ENCODE data around the gene TFRC. TPM values are rescaled to one million over a fixed set of nuclear protein-coding genes. Genes with fewer than 3 reads are reported as not detected.
"Not testable (repeated sequence)": the region's sequence is repeated elsewhere in the genome, so short reads cannot be mapped to it uniquely, and the experiment has no call there.

The TFRC gene
- total RNA-seq, 1 experiment from 2014 or later = 261 TPM

GRCh38 chr3:196108075-196108743, 26.3 kb upstream of the TFRC start:
- intact Hi-C loops (cut with micrococcal nuclease) = no loop called here
- Histone ChIP-seq H2AFZ (ENCODE audit: low read depth, low read length, poor library complexity, severe bottlenecking) (no peak overlapping the region), H3K27me3 (ENCODE audit: insufficient read depth, low read length) (no peaks in the 10 kb centered on the region), H4K20me1 (ENCODE audit: insufficient read depth) (no peaks in the 10 kb centered on the region), H3K27ac (ENCODE audit: low read depth, low read length) (no peak overlapping the region), H3K4me2 (ENCODE audit: low read length) (no peak overlapping the region), H3K4me3 (replicated peaks in 1 of 2; ENCODE audit: low read depth in 1 of 2, low read length in 2 of 2) (no peak overlapping the region), H3K9me3 (ENCODE audit: control insufficient read depth in 1 of 2, insufficient read depth in 1 of 2, low read depth in 1 of 2, low read length in 2 of 2) (no peaks in the 10 kb centered on the region), H3K4me1 (ENCODE audit: control insufficient read depth in 1 of 2, insufficient read depth in 2 of 2, low read length in 2 of 2) (peaks cover 10 to 23% of the 10 kb centered on the region in 2 experiments; a peak in 3 of 4 replicates), H3K36me3 (ENCODE audit: control insufficient read depth in 1 of 2, insufficient read depth in 2 of 2, low read length in 2 of 2) (no peaks in the 10 kb centered on the region), H3K9me2 (ENCODE audit: insufficient read depth) (no peaks in the 10 kb centered on the region), H3K79me2 (ENCODE audit: insufficient read depth, low read length) (no peaks in the 10 kb centered on the region), H3K9ac (ENCODE audit: low read length) (no peak overlapping the region)
- ChIA-PET RAD21 (ENCODE audit: low non-redundant PET in 1 of 2, low total read pairs in 2 of 2, uncharacterized antibody in 2 of 2, unreplicated experiment in 2 of 2) (no interaction called here), CTCF (no interaction called here), POLR2A (no interaction called here)
- ATAC-seq (no peak), DNase-seq (ENCODE audit: low read depth, low spot score) (no peak)
- BruUV-seq (replicated peaks) = no TSS peak
- TF ChIP-seq CEBPB (IDR thresholded peaks at IDR 0.05; ENCODE audit: low read depth) = no peak
- TF ChIP-seq POLR2AphosphoS5 (IDR thresholded peaks at IDR 0.05; ENCODE audit: low read depth, low read length) = no peak
- no peak for TF ChIP-seq EZH2phosphoT487 (IDR thresholded peaks at IDR 0.05; ENCODE audit: borderline replicate concordance)
- no peak for TF ChIP-seq EGR1 (IDR thresholded peaks at IDR 0.05; ENCODE audit: low read depth)
- TF ChIP-seq SIN3A (IDR thresholded peaks at IDR 0.05; ENCODE audit: low read depth) = no peak
- TF ChIP-seq SP1 (IDR thresholded peaks at IDR 0.05; ENCODE audit: low read depth) = no peak
- no peak for TF ChIP-seq CBX3 (IDR thresholded peaks at IDR 0.05; ENCODE audit: low read depth)
- no peak for TF ChIP-seq ZFX (IDR thresholded peaks at IDR 0.05)
- TF ChIP-seq ATF3 (IDR thresholded peaks at IDR 0.05) = no peak
- TF ChIP-seq ZBTB33 (IDR thresholded peaks at IDR 0.05; ENCODE audit: extremely low read depth, insufficient replicate concordance, low read length) = no peak
- no peak for TF ChIP-seq CTCF (IDR thresholded peaks at IDR 0.05 in 2 of 3, conservative IDR thresholded peaks at IDR 0.05 in 1 of 3; ENCODE audit: borderline replicate concordance in 1 of 3, insufficient read depth in 1 of 3, low read depth in 2 of 3, low read length in 2 of 3)

- CTCF ChIA-PET; H4K20me1 ChIP-seq (ENCODE audit: insufficient read depth); H3K27me3 ChIP-seq (ENCODE audit: insufficient read depth, low read length); H3K4me1 ChIP-seq (ENCODE audit: control insufficient read depth in 1 of 2, insufficient read depth in 2 of 2, low read length in 2 of 2); H3K9me2 ChIP-seq (ENCODE audit: insufficient read depth); H3K4me3 ChIP-seq (replicated peaks in 1 of 2; ENCODE audit: low read depth in 1 of 2, low read length in 2 of 2); DNase-seq (ENCODE audit: low read depth, low spot score); H3K79me2 ChIP-seq (ENCODE audit: insufficient read depth, low read length); POLR2A ChIA-PET; H2AFZ ChIP-seq (ENCODE audit: low read depth, low read length, poor library complexity, severe bottlenecking); H3K4me2 ChIP-seq (ENCODE audit: low read length); intact Hi-C loops (cut with micrococcal nuclease); H3K27ac ChIP-seq (ENCODE audit: low read depth, low read length); ATAC-seq; H3K9me3 ChIP-seq (ENCODE audit: control insufficient read depth in 1 of 2, insufficient read depth in 1 of 2, low read depth in 1 of 2, low read length in 2 of 2); H3K9ac ChIP-seq (ENCODE audit: low read length); RAD21 ChIA-PET (ENCODE audit: low non-redundant PET in 1 of 2, low total read pairs in 2 of 2, uncharacterized antibody in 2 of 2, unreplicated experiment in 2 of 2); H3K36me3 ChIP-seq (ENCODE audit: control insufficient read depth in 1 of 2, insufficient read depth in 2 of 2, low read length in 2 of 2); BruUV-seq (replicated peaks): not testable (repeated sequence)
Observed at GRCh38 chr3:196104707-196105106, 22.8 kb upstream of the TFRC start.
